HEK293 (cell line): ENCODE data around the gene MLLT10.

Experiments
- CTCF ChIP-seq: fragments of 450-650 bp; formaldehyde crosslinking; IDR thresholded peaks from 2 replicates; pipeline ENCODE4 v1.5.1; 2016; ENCODE audit warnings: missing biosample characterization, missing genetic modification characterization
- IKZF3 ChIP-seq: fragments of 450-650 bp; IDR thresholded peaks from 2 replicates; pipeline ENCODE4 v1.5.0; 2018; ENCODE audit warnings: missing biosample characterization, mild to moderate bottlenecking, missing genetic modification characterization, moderate library complexity
- TCF7L2 ChIP-seq: IDR thresholded peaks from 2 replicates; pipeline ENCODE4 v1.6.1; 2011; ENCODE audit warnings: low read depth, mild to moderate bottlenecking, inconsistent platforms, low read length, moderate library complexity, borderline replicate concordance
- ZBTB49 ChIP-seq: fragments of 450-650 bp; formaldehyde crosslinking; IDR thresholded peaks from 2 replicates; pipeline ENCODE4 v1.5.1; 2016; ENCODE audit warnings: missing biosample characterization, missing genetic modification characterization, low read depth
- ZNF19 ChIP-seq: fragments of 450-650 bp; formaldehyde crosslinking; IDR thresholded peaks from 2 replicates; pipeline ENCODE4; 2016; ENCODE audit warnings: missing biosample characterization, missing genetic modification characterization, low read depth
- ZNF473 ChIP-seq: fragments of 450-650 bp; formaldehyde crosslinking; IDR thresholded peaks from 2 replicates; pipeline ENCODE4 v1.5.1; 2017; ENCODE audit warnings: missing biosample characterization, missing genetic modification characterization
- ZNF621 ChIP-seq: fragments of 450-650 bp; formaldehyde crosslinking; IDR thresholded peaks from 2 replicates; pipeline ENCODE4 v1.5.1; 2017; ENCODE audit warnings: missing biosample characterization, missing genetic modification characterization
- ZNF677 ChIP-seq: fragments of 450-650 bp; IDR thresholded peaks from 2 replicates; pipeline ENCODE4 v1.5.0; 2018; ENCODE audit warnings: missing biosample characterization, mild to moderate bottlenecking, missing genetic modification characterization, moderate library complexity

GRCh38 chr10:21530168-21530567, 3.9 kb upstream of the MLLT10 start:
- TF ChIP-seq ZBTB49 (no peak), CTCF (tag by site-specific recombination) (no peak), ZNF677 (tag by site-specific recombination) (no peak), IKZF3 (tag by site-specific recombination) (no peak), ZNF19 (tag by site-specific recombination) (no peak), ZNF621 (tag by site-specific recombination) (no peak), ZNF473 (tag by site-specific recombination) (no peak), TCF7L2 (no peak)
